ACHN (cell line): Measurements from ENCODE around the gene LMTK3.
"Not testable (repeated sequence)": the region's sequence is repeated elsewhere in the genome, so short reads cannot be mapped to it uniquely, and the experiment has no call there.

ENCODE experiments used
- DNase-seq: peaks from one replicate; pipeline ENCODE4 v3.0.0-alpha.2; 2015
- in situ Hi-C: cut with HindIII; loops from 2 replicates; pipeline ENCODE4 v1.10.0; 2017; ENCODE audit warnings: low sequenced_read_pairs, low pct_ligation_motif_present, low pct_unique_long_range_greater_than_20kb

LMTK3 gene

DNA sequence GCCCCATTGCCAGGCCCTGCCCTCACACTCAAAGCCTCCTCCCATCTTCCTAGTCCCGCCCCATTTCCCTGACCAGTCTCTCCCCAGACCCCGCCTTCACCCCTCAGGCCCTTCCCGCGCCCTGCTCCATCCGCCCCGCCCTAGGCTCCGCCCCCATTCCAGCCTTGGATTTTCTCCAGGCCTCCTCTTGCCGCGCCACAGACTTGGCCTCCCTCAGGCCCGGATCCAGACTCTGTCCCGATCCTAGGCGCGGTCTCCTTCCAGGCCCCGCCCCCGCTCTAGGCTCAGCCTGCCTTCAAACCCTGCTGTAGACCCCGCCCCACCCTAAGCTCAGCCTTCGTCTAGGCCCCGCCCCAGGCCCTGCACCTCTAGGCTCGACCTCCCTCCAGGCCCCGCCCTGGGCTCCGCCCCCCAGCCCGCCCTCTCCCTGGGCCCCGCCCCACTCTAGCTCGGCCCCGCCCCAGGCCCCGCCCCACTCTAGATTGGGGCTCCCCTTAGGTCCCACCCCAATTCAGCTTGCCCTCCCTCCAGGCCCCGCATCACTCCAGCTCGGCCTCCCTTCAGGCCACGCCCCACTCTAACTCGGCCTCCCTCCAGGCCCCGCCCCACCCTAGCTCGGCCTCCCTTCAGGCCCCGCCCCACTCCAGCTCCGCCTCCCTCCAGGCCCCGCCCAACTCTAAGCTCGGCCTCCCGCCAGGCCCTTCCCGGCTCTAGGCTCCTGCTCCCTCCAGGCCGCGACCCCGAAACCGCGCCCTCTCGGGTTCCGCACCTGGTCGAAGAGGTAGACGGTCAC, 18.5 kb downstream of the LMTK3 start:
- in situ Hi-C loops: no loop called here

DNA sequence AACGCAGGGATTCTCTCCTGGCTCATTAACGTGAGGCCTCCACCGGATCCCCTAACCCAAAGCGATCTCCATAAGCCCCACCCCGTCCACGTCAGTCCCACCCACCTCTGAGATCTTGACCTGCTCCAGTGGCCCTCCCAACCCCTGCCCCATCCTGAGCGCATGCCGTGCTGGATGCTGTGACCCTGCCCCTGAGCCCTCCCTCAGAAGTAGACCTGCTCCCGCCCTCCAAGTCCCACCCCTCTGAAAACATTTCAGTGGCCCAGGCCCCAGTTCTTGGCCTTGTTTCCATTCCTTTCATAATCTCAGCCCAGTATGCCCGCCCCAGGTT, 19.9 kb downstream of the LMTK3 start:
- in situ Hi-C loops: no loop called here
- no peak for DNase-seq

More for the DNA sequence above, 18.5 kb downstream of the LMTK3 start:
- peak; percentile 94 for DNase-seq

DNA sequence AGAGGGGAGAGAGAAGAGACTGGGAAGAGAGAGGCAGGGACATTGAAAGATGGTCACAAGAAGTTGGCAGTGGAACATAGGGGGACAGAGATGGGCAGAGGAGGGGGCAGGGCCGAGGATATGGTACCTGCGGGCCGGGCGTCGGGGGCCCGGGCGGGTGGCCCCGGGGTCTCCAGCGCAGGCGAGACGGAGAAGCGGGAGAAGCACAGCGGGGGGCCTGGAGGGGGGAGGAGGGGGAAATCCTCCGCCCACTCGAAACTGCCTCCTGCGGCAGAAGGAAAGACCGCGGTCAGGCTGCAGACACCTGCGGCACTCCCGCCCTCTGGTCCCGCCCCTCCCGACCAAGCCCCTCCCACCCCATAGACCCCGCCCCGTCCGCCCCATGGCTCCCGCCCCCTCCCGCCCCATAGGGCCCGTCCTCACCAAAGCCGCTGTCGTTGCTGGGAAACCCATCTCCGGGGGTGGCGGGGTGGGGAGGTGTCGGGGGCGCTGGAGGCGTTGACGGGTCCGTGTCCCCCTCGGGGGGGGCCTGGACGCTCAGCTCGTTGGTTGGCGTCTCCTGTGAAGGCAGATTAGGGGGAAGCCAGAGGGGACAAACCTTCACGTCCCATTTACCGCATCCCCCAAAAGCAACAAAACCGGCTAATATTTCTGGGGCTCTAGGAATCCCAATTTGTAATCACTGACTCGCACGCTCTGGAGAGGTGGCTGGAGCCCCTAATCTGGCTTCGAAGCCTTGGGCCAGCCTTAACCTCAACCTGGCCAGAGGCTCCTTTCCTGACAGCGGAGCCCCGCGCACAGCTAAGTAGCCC, 20.4 kb downstream of the LMTK3 start:
- peak; percentile 51 for DNase-seq

DNA sequence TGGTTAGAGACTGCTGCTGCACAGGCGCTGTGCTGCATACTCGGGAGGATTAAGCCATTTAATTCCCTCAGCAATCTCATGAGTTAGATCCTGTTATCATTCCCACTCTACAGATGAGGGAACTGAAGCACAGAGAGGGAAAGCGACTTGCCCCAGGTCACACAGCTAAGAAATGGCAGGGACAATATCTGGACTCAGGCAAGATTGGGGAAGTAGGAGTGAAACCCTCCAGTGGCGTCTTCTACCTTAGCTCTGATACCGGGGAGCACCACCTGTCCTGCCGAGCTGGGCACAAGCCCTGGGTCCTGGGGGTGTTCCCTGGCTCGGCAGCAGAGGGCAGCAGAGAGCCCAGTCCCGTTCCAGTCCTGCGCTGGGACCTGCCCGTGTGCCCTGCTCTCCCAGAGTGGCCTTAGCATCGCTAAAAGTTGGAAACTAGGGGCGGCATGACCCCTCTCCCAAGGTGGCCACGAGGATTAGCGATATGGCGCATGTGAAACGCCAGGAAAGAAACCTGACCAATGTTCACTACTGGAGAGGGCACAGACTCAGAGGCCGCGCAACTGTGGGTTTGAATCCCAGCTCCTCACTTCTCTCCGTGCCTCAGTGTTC, 21.9 kb downstream of the LMTK3 start:
- in situ Hi-C loops: no loop called here
- DNase-seq: peak; percentile 61

More for the DNA sequence above, 20.4 kb downstream of the LMTK3 start:
- in situ Hi-C loops: no loop called here

DNA sequence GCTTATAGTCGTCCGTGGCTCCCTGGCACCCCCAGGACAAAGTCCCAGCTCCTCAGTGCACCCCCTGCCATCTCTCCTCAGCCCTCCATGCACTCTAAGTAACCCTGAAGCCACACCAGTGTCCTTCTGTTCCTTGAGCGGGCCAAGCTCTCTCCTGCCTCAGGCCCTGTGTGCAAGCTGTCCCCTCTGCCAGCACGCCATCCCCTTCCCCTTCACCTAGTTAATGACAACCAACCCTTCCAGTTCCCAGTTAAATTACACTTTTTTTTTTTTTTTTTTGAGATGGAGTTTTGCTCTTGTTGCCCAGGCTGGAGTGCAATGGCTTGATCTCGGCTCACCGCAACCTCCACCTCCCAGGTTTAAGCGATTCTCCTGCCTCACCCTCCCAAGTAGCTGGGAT, 23.2 kb downstream of the LMTK3 start:
- DNase-seq, in situ Hi-C loops: not testable (repeated sequence)

- DNase-seq: peak; percentile 87
- in situ Hi-C loops: no loop called here
These were observed 23.7 kb downstream of the LMTK3 start for GRCh38 chr19:48487948-48488347.

DNA sequence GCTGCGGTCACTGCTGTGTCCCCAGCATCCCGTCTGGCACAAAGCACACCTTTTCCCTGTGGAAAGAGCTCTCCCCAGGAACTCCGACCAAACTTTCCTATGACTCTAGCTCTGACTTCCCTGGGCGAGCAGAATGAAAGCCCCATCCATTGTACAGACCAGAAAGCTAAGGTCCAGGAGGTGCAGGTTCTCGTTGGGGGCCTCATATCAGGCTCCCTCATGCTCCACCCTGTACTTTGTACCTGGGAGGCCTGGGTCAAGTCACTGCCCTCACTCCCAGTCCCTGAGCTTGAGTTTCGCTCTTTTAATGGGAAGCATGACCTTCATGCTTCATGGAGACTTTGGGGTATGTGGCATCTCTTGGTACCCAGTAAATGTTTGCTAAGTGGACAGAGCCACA, 24.1 kb downstream of the LMTK3 start:
- DNase-seq: no peak

GRCh38 chr19:48486706-48487105, 24.9 kb downstream of the LMTK3 start:
- in situ Hi-C loops, DNase-seq: not testable (repeated sequence)

More for the DNA sequence above, 24.1 kb downstream of the LMTK3 start:
- in situ Hi-C loops: no loop called here

DNA sequence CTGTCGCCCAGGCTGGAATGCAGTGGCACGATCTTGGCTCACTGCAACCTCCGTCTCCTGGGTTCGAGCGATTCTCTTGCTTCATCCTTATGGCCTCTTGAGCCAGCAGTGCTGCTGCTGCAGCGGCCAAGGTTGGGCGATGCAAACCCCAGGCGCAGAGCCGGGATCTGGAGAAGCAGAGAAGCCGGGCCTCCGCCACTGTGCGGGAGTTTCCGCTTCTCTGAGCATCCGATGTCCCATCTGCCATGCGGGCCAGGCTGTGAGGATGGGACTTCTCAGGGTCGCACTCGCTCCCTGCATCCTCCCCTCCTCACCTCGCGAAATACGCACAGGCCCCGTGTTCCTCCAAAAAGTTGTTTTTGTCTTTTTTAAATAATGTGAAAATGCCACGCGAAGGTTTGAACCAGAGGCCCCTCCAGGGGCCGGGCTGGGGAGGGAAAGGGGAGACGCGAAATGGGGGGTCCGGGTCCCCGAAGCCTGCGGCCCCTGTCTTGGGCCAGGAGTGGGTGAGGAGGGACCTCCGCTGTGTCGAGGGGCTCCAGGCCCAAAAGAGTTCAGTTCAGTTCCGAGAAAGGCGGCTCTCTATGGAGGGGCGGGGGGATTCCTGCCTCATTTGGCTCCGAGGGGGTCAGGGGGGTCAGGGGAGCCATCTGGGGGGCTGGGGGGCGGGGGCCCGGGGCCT, 26.6 kb downstream of the LMTK3 start:
- DNase-seq: no peak
- in situ Hi-C loops: no loop called here

GRCh38 chr19:48484247-48484893, 27.3 kb downstream of the LMTK3 start:
- in situ Hi-C loops: no loop called here
- DNase-seq: no peak

DNA sequence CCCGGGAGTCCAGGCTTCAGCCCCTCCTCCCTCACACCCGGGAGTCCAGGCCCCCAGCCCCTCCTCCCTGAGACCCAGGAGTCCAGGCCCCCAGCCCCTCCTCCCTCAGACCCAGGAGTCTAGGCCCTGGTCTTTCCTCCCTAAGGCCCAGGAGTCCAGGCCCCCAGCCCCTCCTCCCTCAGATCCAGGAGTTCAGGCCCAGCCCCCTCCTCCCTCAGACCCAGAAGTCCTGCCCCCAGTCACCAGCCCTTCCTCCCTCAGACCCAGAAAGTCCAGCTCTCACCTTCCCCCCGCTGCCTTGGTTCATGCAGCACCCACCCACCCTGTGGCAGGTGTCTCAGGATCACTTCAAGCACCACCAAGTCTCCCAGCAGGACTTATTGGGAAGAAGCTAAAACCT, 28.3 kb downstream of the LMTK3 start:
- in situ Hi-C loops: no loop called here
- no peak for DNase-seq

GRCh38 chr19:48481846-48482639, 29.6 kb downstream of the LMTK3 start:
- no peak for DNase-seq
- in situ Hi-C loops: no loop called here

DNA sequence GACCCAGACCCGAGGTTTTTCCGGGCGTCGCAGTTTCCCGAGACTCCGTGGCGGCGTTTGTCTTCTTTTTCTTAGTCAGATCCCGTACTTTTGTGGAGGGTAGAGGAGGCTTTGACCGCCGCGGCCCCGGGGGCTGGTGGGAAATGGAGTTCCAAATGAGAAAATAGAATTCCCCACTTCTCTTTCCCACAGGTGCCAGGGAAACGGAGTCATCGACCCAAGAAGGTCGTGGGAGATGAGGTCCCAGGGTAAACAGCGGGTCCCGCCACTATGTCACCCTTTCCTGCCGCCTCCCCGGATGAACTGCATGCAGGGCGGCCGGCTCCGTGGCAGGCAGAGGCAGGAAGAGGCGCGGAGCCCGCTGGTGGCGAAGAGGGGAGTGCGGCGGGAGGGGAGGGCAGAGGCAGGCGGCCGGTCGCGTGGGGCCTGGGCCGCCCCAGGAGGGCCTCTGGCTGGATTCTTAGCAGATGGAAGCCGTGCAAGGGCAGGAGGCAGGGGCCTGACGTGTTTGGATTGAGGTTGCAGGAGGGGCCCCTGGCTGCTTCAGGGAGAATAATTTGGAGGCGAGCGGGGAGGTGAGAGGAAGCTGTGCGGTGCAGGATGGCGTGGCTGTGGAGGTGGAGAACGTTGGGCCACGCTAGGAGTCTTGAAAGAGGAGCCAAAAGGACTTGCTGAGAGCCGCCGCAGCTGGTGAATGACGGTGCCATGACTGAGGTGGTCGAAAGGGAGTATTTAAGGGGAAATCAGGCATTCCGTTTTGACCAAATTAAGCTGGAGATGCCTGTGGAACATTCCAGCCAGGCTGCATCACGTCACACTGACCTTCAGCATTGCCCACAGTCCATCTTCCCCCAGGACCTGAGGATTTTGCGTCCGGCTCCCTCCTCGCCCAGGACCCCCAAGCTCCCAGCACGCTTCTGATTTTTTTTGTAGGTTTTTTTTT, 30.8 kb downstream of the LMTK3 start:
- in situ Hi-C loops: no loop called here
- no peak for DNase-seq

DNA sequence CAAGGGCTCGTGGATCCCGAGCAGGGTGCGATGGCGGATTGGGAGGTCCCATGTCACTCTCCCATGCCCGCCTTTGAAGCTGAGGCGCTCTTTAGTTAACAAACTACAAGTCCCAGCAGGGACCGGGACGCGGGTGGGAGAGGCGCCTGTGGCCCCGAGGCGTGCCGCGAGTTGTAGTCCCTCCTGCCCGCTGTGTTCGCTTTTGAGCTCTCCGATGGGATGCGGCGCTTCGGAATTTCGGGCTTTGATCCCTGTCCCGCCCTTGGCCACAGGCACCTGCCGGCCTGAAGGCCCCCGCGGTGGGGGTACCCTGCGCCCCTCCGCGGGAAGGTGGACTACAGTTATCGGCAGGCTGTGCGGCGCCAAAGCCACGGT, 31.5 kb downstream of the LMTK3 start:
- no peak for DNase-seq
- in situ Hi-C loops: no loop called here

- in situ Hi-C loops: no loop called here
- DNase-seq: no peak
These were observed 31.9 kb downstream of the LMTK3 start for GRCh38 chr19:48479686-48480085.

- in situ Hi-C loops: no loop called here
- DNase-seq: no peak
These were observed 33.0 kb downstream of the LMTK3 start for GRCh38 chr19:48478339-48479256.
